GM12872 (cell line): ENCODE data around the gene CLCNKA.

Source experiments
- TF ChIP-seq, protein P1 (sequence below): IDR thresholded peaks from 3 replicates; pipeline ENCODE4 v1.5.1; 2011; ENCODE audit warnings: low read depth, mild to moderate bottlenecking, low read length, moderate library complexity; ENCODE audit not compliant: insufficient read depth

CLCNKA gene

GRCh38 chr1:16020325-16020724 lies 1.5 kb upstream of the CLCNKA start:
- TF ChIP-seq, protein P1, sequence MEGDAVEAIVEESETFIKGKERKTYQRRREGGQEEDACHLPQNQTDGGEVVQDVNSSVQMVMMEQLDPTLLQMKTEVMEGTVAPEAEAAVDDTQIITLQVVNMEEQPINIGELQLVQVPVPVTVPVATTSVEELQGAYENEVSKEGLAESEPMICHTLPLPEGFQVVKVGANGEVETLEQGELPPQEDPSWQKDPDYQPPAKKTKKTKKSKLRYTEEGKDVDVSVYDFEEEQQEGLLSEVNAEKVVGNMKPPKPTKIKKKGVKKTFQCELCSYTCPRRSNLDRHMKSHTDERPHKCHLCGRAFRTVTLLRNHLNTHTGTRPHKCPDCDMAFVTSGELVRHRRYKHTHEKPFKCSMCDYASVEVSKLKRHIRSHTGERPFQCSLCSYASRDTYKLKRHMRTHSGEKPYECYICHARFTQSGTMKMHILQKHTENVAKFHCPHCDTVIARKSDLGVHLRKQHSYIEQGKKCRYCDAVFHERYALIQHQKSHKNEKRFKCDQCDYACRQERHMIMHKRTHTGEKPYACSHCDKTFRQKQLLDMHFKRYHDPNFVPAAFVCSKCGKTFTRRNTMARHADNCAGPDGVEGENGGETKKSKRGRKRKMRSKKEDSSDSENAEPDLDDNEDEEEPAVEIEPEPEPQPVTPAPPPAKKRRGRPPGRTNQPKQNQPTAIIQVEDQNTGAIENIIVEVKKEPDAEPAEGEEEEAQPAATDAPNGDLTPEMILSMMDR, result no peak

- TF ChIP-seq, protein P1, result no peak
Measured at GRCh38 chr1:16022393-16022792, 557 bp downstream of the CLCNKA start.

- TF ChIP-seq, protein P1, result no peak
Measured at GRCh38 chr1:16023050-16023653, 1.3 kb downstream of the CLCNKA start.

DNA sequence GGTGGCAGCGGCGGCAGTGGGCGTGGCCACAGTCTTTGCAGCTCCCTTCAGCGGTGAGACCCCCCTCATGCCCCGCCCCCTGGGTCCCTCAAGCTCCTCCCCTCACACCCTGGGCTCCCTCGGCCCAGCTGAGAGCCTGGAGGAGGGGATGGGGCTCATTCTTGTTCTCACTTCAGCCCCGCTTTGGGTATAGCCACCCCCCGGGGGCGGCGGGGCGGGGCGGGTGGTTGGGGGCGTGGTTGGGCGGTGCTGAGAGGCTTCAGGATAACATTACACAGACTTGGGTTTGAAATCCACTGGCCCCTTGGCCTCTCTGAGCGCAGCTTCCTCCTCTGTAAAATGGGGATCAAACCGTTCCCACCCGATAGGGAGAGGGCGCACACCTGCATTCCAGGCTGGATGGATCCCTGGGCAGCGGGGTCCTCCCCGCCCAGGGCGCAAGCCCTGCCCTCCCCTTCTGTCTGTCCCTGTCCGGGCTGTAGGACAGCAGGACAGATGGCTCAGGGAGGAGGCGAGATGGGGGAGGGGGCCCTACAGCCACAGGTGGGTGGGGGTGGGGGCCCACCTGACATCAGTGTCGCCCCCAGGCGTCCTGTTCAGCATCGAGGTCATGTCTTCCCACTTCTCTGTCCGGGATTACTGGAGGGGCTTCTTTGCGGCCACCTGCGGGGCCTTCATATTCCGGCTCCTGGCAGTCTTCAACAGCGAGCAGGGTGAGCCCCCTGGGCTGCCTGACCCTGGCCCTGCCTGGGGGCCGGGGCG lies 5.1 kb downstream of the CLCNKA start:
- TF ChIP-seq, protein P1, result no peak

DNA sequence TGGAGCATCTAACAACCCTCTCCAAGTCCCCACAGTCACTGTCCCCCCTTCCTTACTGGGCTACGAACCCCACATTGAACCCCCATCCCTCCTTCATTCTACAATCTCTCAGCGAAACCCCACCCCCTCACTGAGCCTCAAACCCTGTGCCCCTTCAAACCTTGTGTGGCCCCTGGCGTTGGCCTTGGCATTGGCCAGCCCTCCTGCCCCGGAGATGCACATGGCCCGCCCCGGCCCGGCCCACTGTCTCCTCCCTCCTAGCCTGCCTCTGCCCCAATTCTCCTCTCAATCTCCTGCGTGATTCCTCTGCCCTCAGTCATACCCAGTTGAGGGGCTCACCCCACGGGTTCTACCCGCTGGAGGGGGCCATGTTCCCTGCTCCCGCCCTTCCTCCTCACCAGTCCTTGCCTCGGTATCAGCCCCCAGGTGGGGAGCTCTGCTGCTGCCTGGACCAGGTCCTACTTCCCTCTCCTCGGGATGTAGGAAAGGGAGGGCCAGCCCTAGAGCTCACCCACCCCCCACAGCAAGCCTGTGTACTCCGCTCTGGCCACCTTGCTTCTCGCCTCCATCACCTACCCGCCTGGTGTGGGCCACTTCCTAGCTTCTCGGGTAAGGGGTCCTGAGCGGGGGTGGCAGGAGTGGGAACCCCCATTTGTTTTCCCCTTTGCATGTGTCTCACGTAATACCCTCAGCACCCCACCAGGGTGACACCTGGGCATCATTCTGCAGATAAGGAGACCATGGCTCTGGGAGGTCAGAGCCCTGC lies 6.6 kb downstream of the CLCNKA start:
- TF ChIP-seq, protein P1, result no peak

- TF ChIP-seq, protein P1, result no peak
Measured at GRCh38 chr1:16029288-16029687, 7.5 kb downstream of the CLCNKA start.

- TF ChIP-seq, protein P1, result no peak
Measured at GRCh38 chr1:16031551-16031950, 9.7 kb downstream of the CLCNKA start.
